Measurements from ENCODE around the gene NCMAP.

The NCMAP gene

DNA sequence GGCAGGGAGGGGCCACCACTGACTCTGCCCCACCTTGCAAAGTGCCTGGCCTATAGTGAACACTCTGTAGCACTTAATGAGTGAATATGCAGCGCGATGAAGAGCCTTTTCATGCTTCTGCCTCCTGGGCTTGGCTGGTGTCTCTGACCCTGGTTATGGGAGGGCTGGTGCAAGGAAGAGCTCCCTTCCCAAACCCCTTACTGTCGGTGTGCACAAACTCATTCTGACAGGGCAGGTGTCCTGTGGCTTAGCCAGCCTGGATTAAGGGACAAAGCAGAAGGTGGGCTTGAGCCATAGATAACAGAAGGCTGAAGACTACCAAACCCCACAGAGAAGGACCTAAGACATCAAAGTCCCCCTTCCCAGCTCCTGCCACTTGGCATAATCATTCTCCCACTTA, 2.0 kb upstream of the NCMAP start:
- TF ChIP-seq POLR2A (IDR thresholded peaks at IDR 0.05; ENCODE audit: low read depth, low read length) = no peak
- DNase-seq (ENCODE audit: insufficient read length, low spot score) (no peak), FAIRE-seq (no peak)

DNA sequence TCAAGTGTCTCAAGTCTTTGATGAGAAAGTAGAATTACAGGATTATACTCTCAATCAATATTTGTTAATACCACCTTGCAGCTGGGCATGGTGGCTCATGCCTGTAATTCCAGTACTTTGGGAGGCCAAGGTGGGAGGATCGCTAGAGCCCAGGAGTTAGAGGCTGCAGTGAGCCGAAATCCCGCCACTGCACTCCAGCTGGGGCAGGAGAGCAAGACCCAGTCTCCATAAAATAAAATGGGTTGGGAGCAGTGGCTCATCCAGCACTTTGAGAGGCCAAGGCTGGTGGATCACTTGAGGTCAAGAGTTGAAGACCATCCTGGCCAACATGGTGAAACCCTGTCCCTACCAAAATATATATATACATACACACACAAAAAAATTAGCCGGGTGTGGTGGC, 1.2 kb upstream of the NCMAP start:
- no peak for TF ChIP-seq POLR2A (IDR thresholded peaks at IDR 0.05; ENCODE audit: low read depth, low read length)
- DNase-seq (ENCODE audit: insufficient read length, low spot score) = no peak
- FAIRE-seq = no peak

DNA sequence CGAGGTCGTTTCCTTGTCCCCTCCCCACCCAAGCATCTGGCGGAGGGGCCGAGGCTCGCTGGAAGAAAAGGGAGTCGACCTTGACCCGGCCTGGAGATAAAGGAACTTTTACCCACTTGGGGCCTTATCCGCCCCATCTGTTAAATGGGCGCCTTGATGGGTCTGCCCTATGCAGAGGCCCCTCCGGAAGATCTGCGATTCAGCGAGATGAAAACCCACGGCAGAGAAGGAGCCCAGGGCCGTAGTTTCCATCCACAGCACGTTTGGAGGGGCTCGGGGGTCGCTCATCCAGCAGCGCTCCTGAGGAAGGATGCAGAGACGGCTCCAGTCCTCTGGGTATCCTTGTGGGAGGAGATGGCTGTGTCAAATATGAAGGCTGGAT, 518 bp downstream of the NCMAP start:
- no peak for TF ChIP-seq POLR2A (IDR thresholded peaks at IDR 0.05; ENCODE audit: low read depth, low read length)
- no peak for DNase-seq (ENCODE audit: insufficient read length, low spot score)
- FAIRE-seq = no peak

DNA sequence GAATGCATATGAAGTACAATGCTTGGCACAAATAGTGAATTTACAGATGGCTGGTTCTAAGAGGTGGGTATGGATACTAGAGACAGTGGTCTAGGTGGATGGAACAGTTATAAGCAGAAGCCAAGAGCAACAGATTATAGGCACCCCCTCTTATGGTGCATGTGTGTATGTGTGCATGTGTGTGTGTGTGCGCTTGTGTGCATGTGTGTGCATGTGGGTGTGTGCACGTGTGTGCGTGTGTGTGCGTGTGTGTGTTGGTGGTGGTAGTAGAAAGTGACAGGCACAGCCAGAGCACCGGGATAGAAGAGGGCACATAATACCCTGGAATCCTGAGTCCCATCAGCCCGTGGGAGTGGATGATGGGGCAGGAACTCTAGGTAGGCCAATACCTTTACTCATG, 1.3 kb downstream of the NCMAP start:
- TF ChIP-seq POLR2A (IDR thresholded peaks at IDR 0.05; ENCODE audit: low read depth, low read length) = no peak
- FAIRE-seq = no peak
- no peak for DNase-seq (ENCODE audit: insufficient read length, low spot score)

DNA sequence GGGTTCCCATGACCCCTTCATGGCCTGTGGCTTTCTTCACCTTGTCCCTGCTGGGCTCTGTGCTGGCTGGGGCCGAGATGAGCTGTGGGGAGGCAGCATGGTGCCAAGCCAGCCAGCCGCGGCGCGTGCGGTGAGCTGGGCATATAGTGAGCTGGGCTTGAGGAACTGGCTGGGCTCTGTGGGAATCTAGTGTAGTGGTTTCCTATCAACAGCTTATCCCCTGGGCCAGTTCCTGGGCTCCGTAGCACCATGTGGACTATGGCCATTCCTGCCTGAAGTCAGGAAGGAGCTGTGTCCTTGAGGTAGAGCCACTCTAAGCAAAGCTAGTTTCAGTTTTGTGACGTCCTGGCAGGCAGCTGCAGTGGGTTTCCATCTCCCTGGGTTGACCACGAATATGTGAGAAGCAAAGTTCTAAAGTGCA, 1.8 kb downstream of the NCMAP start:
- FAIRE-seq = no peak
- DNase-seq (ENCODE audit: insufficient read length, low spot score) = no peak
- no peak for TF ChIP-seq POLR2A (IDR thresholded peaks at IDR 0.05; ENCODE audit: low read depth, low read length)

DNA sequence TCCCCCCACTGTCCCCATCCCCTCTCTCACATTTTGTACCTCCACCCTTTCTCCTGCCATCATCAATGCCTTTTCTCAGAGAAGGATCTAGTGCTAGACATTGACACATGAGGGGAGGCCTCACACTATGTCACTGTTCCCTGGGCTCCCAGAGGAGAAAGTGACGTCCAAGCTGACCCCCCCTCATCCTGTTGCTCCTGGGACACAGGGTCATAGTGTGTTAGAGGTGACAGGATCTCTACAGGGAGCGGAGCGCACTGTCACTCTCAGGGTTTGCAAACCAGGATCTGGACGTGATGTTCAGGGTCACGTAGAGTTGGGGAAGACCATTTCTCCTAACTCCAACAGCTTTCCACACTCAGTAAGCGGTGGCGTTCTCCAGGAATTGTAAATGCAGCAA, 2.6 kb downstream of the NCMAP start:
- FAIRE-seq (no peak), DNase-seq (ENCODE audit: insufficient read length, low spot score) (no peak)
- TF ChIP-seq POLR2A (IDR thresholded peaks at IDR 0.05; ENCODE audit: low read depth, low read length) = no peak

DNA sequence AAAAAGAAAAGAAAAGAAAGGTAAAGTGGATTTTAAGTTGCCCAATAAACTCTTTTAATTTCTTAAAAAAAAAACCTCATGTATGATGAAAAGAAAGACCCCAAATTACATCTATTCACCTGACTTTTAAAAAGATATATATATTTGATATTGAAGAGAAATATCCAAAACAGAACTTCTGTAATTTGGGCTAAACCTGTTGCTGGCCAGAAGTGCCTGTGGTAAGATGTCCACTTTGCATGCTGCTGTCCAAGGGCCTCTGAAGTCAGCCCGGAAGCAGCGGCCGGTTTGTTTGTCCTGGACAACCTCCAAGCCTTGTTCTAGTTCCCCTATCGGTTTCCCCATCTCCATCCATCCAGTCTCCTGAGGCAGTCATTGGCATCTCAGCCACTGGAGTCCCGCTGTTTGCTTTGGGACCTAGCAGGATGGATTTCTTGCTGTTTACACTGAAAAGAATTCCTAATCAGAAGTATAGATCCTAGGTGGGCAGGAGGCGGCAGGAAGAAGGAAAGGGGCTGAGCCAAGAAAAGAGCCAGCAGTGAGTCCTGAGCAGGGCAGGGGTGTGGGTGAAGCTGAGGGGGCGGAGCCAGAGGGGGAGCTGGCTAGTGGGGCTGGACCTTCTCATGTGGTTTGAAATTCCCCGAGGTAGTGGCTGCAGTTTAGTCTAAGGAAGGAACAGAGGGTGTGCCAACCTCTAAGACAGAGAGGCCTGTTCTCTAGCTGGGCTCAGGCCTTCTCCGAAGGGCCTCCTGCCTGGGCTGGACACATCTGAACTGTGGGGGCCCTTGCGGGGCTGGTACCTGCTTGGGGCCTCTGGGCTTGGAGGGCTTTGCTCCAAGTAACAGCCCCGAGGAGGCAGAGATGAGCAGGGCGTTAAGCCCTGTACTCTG, 3.3 kb downstream of the NCMAP start:
- peak; percentile 88 for DNase-seq (ENCODE audit: insufficient read length, low spot score)
- no peak for TF ChIP-seq POLR2A (IDR thresholded peaks at IDR 0.05; ENCODE audit: low read depth, low read length)
- FAIRE-seq = peak; percentile 90

DNA sequence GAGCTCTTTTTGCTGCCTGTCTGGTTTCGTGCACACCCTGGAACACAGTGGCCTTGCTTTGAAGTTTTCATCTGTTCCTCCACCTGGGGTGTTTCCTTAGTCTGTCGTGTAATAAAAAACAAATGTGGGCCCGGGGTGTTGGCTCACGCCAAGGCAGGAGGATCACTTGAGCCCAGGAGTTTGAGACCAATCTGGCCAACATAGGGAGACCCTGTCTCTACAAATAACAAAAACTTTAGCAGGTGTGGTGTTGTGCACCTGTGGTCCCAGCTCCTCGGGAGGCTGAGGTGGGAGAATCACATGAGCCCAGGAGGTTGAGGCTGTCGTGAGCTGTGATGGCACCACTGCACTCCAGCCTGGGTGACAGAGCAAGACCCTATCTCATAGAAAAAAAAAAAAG, 4.5 kb downstream of the NCMAP start:
- no peak for FAIRE-seq
- no peak for TF ChIP-seq POLR2A (IDR thresholded peaks at IDR 0.05; ENCODE audit: low read depth, low read length)

DNA sequence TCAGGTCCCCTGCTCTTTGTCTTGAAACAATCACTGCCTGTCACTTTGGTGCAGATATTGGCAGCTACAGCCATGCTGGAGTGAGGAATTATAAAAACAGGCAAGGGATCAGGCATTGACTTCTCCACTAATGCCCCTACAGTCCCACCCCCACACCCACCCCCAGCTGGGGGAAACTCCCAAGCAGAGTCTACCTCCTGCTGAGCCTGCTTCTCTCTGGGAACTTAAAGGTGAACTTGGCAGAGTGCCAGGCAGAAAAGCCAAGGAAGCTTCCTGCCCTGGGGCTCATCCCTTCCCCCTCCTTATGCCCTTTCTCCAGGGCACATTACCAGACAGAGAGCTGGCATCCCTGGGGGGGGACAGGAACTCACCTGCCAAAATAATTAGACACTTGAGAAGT, 6.7 kb downstream of the NCMAP start:
- DNase-seq (ENCODE audit: insufficient read length, low spot score) = no peak
- FAIRE-seq = no peak
- TF ChIP-seq POLR2A (IDR thresholded peaks at IDR 0.05; ENCODE audit: low read depth, low read length) = no peak

More for the DNA sequence above, 4.5 kb downstream of the NCMAP start:
- no peak for DNase-seq (ENCODE audit: insufficient read length, low spot score)

DNA sequence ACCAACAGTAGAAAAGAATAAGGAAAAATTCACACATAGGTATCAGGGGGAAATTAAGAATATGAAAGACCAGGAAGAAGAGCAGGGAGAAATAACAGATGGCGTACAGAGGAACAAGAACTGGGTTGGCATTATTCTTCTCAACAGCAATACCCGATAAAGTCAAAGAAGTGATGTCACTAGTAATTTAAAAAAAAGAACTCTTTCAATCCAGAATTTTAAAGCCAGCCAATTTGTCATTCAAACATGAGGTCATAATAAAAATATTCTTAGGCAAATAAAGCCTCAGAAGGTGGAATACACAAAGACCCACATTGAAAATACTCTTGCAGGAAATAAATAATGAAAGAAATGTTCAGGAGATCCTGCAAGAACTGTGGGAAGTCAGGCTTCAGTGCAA, 8.8 kb downstream of the NCMAP start:
- no peak for FAIRE-seq
- DNase-seq (ENCODE audit: insufficient read length, low spot score) = no peak
- no peak for TF ChIP-seq POLR2A (IDR thresholded peaks at IDR 0.05; ENCODE audit: low read depth, low read length)

DNA sequence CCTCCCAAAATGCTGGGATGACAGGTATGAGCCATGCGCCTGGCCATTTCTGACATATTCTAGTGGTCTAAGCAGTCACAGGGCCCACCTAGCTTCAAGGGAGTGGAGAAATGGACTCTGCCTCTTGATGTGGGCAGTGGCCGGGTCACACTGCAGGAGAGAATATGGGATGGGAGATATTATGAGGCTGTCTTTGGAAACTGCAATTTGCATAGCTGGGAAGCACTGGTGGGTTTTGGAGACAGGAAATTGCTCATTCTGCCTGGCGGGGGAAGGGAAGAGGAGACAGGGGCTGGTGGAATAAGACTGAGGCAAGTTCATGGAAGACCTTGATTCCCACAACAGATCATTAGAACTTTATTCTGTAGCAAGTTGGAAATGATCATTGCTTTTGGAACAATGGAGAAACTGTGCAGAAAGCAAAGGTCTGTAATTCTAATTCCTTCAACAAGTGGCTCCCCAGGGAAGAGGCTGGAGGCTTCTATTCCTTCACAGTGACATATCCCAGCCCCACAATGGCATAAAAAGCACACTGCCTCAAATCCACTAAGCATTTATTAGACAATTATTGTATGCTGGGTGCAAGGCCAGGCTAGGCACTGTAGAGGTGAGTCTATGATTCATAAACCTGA, 10.5 kb downstream of the NCMAP start:
- FAIRE-seq (no peak), DNase-seq (ENCODE audit: insufficient read length, low spot score) (no peak)
- TF ChIP-seq POLR2A (IDR thresholded peaks at IDR 0.05; ENCODE audit: low read depth, low read length) = no peak

DNA sequence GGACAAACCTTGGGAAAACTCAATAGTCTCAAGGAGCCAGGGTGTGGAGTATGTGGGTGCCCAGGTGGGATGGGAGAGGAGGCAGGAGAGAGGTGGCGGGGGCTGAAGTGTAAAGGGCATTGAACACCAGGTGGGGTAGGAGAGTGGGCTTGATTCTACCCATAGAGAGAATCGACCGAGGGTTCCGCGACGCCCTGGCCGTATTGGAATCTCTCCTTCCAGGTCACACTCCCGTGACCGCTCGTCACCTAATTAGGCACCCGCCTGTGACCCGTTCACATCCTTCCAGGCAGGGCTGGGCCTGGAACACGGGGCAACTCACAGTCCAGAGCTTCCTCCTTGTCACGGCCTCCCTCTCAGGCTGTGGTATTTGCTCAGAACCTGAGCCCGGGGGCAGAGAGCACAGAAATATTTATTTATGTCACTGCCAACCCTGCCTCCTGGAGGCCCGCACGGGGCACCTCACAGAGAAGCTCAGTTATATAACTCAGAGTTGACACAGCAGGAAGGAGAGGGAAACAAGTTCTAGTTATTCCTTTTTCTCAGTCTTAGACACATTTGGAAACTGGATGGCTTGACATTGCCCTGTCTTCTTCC, 12.0 kb downstream of the NCMAP start:
- FAIRE-seq (no peak), DNase-seq (ENCODE audit: insufficient read length, low spot score) (no peak)
- no peak for TF ChIP-seq POLR2A (IDR thresholded peaks at IDR 0.05; ENCODE audit: low read depth, low read length)

DNA sequence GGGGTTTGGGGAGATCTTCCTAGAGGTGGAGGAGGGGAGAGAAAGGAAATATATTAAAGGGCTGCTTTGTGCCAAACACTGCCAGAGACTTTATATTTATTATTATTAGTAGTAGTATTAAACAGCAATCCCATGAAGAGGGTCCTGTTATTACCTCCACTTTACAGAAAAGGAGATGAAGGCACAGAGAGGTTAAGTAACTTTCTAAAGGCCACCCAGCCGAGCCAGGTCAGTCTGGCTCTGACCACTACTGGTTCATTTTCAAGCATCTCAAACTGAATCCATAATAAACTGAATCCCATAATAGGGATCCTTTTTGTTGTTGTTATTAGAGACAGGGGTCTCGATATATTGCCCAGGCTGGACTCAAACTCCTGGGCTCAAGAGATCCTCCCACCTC, 12.6 kb downstream of the NCMAP start:
- DNase-seq (ENCODE audit: insufficient read length, low spot score) = no peak
- no peak for FAIRE-seq
- no peak for TF ChIP-seq POLR2A (IDR thresholded peaks at IDR 0.05; ENCODE audit: low read depth, low read length)

DNA sequence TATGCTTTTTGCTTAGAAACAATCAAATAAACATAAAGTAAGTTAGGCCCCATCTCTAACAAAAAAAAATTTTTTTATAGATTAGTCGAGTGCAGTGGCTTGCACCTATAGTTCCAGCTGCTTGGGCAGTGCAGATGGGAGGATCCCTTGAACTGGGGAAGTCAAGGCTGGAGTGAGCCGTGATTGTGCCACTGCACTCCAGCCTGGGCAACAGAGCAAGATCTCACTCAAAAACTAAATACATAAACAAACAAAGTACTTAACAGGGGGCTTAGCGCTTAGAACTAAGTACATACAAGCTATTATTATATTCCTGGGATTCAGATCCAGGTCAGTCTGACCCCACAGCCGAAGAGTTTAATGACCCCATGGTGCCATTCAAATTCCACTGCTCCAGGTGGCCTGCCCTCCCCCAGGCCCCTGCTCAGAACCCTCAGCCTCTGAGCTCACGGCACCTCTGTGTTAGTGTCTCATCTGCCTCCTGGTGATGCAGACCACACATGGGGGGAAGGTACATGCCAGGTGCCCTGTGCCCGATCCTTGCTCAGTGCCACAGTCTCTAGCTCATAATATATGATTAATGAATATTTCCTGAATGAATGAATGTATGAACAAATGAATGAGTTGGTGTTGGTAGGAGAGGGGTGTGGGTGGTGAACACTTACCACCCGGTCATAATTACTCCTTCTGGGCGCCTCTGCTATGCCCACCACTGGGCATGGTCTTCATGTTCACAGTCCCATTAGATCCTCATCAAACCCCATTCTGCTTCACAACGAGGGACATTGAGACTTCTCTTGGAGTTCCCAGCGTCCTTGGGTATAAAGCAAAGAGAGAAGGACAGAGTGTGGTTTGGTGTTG, 14.6 kb downstream of the NCMAP start:
- DNase-seq (ENCODE audit: insufficient read length, low spot score) = no peak
- no peak for TF ChIP-seq POLR2A (IDR thresholded peaks at IDR 0.05; ENCODE audit: low read depth, low read length)
- FAIRE-seq = no peak
